ENCODE results near the gene RPS6KA6. TPM values are rescaled to one million over a fixed set of nuclear protein-coding genes. Genes with fewer than 3 reads are reported as not detected.
"Not testable (repeated sequence)": the region's sequence is repeated elsewhere in the genome, so short reads cannot be mapped to it uniquely, and the experiment has no call there.

RPS6KA6 gene
- total RNA-seq, 1 donor from 2014 or later, result 0.39 TPM

DNA sequence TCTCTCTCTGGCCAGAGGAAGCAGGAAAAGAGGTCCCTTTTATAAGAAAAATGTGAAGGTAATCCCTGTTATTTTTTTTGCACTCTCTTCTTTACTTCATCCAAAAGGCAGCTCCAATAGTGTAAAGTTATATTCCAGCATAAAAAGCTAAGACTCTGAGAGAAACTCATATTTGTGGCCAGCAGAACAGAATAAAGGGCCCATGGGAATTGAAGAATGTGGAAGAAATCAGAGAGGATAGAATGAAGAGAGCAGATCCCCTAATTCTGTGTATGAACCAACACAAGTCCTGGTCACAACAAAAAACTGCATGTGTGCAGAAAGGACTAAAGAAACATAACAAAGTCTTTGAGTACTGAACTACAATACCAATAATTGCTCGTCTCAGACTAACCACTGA, 22.3 kb downstream of the RPS6KA6 start:
- DNase-seq (ENCODE audit: low spot score), result no peak

DNA sequence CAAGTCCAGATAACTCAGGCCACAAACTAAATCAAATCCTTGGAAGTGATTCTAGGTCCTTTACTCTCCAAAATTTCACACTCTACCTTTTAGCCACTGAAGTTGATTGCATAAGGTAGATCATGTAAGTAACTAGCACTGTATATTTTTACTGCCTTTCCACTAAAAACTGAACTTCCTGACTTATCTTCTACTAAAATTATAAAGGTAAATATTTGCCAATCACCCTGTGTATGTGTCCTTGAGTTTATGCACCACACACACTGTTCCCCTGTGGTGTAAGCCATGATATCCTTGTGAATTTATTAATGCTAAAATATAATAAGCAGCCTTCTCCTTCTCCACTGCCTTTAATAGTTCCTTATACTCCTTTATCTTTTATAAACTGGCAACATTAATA, 25.6 kb downstream of the RPS6KA6 start:
- DNase-seq (ENCODE audit: low spot score), result no peak

DNA sequence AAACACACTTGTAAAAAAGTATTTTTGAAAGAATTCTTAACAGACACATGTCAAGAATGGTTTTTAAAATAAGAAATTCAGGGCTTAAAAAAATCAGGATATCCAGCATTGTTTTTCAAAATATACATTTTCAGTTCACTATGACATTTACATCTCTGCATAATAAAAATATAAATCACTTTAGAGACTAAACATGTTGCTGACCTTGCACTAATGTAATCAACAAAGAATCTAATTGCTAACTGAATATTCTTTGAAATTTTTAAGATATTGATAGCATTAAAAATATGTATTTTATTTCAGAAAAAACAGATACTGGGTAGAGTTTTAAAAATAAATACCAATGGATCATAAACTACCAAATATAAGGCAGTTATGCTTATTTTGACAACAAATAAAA, 26.4 kb downstream of the RPS6KA6 start:
- no peak for DNase-seq (ENCODE audit: low spot score)

DNA sequence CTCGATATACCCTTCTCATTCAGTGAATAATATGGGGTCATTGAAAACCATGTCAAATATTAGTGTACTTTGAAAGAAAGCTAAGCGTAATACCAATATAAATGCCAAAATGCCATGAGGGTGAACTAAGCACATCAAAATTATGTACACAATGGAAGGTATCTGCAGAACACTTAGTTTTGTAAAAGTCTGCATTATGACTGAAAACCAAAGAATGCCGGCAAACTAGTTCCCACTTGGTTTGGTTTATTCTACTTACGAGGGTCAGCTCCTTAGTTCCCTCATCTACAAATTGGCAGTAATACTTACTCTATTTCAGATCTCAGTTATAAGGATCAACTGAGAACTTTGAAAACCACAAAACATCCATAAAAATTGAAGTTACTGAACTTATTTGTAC, 27.3 kb downstream of the RPS6KA6 start:
- no peak for DNase-seq (ENCODE audit: low spot score)

DNA sequence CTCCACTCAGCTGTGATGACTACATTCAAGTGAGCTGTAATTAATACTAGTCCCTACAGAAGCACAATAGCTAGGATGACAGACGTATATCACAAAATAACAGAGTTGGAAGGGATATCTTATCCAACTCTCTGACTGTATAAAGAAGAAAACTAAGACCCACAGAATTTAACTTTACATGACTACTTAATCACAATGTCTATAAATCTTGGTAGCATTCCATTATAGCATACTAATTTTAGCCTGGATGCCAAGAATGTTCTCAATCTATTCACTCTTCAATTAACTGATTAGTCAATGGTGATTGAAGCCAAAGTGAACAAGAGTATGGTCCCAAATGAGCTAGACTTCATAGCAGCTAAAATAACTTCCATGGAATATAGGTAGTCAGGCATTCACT, 31.2 kb downstream of the RPS6KA6 start:
- no peak for DNase-seq (ENCODE audit: low spot score)

DNA sequence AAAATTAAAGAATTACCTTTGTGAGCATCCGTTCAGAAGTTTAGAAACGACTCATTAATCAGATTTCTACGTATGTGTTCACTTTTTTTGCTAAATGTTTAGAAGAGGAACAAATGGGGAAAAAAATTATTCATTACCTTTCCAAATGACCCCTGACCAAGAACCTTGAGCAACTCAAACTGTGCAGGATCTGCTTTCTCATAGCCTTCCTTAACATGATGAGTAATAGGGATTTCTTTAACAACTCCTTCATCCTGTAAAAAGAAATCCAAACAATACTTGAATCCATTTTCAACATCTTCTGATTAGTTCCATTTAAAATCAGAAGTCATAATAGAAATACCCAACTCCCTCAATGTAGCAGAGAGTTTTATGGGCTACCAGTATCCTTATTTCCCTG, 32.1 kb downstream of the RPS6KA6 start:
- DNase-seq (ENCODE audit: low spot score), result no peak

DNA sequence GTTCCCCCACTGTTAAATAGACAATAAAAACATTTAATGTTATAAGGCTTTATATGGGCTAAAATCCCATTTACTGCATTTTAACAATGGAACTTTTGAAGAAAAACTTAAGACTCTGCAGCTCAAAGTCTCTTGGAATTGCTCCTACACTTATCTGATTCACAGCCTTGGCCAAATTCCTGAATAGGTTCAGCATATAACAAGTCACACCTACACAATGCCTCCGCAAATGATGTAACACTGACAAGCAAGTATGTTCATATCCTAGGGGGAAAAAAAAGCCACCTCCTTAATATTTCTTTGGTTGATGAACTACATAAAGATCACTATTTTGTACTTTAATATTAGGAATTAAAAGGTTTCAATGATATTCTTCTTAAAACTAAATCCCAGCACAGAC, 34.5 kb downstream of the RPS6KA6 start:
- DNase-seq (ENCODE audit: low spot score), result no peak

DNA sequence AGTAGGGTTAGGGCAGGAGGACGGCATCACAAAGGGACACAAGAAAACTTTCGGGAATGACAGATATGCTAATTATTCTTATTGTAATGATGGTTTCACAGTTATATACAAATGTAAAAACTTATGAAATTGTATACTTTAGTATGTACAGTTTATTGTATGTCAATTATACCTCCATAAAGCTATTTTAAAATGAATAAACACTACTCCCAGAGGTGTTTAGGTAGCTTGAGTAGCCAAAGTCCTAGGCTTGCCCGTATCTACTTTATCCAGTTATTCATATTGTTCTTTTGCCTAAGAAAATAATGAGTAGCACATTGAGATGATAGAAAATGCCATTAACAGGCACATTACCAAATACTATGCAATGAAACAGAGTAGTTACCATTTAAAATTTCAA, 43.0 kb downstream of the RPS6KA6 start:
- DNase-seq (ENCODE audit: low spot score), result no peak

DNA sequence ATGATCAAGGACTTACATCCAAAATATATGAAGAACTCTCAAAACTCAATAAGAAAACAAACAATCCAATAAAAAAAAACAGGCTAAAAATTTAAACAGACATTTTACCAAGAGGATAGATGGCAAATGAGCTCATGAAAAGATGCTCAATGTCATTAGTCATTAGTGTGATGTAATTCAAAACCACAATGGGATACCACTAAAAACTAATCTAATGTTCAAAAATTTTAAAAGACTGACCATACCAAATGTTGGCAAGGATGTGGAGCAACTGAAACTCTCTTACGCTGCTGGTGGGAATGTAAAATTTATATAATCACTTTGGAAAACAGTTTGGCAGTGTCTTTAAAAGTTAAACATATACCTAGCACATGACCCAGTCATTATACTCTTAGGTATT, 43.7 kb downstream of the RPS6KA6 start:
- no peak for DNase-seq (ENCODE audit: low spot score)

DNA sequence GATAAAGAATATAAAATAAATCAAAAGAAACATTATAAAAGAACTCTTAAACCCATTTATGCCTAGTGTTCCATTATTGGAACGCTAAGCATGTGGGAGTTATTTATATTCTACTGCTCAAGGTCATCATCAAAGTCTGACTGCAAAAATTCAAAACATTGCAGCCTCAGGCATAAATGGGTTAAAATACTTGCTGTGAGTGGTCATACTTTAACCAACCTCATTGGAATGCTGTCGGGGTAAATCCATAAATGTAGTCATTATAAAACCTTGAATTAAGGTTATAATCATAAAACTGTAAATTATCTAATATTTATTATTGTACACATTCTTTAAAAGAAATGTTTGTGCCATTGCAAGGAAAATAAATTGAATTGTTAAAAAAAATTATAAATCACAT, 55.0 kb downstream of the RPS6KA6 start:
- no peak for DNase-seq (ENCODE audit: low spot score)

DNA sequence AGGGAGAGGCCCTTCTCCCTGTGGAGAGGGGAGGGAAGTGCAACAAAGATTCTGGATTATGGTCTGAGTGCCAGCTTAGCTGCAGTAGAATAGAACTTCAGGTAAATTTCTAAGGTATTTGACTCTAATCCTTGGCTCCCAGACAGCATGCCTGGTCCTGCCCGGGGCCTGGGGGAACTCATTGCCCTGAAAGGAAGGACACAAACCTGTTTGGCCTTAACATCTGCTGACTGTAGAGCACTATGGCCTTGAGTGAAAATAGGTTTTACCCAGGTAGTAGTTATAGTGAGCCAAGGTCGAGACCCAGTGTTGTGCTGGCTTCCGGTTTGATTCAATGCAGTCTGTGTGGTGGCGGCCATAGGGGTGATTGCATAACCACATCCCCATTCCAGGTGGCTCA, 64.4 kb downstream of the RPS6KA6 start:
- no peak for DNase-seq (ENCODE audit: low spot score)

DNA sequence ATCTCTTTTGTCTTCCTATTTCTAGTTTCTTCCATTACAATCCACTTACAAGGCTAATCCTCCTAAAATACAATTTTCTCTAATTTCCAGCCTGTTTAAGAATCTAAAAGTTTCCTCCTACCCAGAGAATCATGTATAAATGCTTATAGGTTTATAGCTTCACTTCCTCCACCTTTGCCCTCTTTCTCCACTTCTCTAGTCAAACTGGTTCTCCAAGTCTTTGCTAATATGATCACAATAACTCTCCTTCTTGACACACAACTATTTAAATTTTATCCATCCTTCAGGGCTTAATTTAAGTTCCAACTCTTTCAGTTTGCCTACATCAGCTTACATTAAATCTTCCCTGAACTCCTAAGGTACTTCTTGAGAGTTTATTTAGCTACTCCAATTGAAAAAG, 69.2 kb downstream of the RPS6KA6 start:
- DNase-seq (ENCODE audit: low spot score), result no peak

DNA sequence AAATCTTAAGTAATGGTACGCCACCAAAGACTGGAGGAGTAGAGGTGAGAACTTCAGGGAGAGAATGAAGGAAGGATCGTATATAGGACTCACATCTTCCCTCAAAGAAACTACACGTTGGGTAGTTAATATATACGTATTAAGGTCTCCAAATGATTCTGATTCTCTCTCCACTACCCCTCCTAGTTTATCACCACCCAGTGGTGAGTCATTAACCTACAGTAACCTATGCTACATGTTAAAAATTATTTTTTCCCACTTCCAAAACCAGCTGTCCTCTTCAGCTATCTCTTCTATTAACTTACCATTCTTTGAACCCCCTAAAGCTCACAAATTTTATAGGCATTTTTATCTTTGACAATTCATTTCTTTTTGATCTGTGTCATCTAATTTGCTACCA, 69.7 kb downstream of the RPS6KA6 start:
- DNase-seq (ENCODE audit: low spot score), result no peak

DNA sequence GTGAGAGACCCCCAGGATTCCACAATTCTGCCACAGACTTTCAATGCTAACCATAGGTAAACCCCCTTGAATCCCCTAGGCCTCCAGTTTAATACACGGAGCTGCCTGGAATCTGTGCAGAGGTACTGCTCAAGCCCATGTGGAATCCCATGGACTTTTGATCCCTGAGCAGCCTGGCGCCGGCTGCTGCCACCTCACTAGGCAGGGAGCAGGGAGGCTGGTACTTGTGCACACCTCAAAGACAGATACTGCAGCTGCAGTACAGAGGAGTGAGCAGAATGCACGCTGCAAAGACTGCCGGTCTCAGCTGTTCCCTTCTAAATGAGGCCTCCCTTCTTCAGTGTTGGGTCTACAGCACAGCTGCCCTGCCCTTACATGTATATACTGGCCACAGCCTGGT, 79.4 kb downstream of the RPS6KA6 start:
- DNase-seq (ENCODE audit: low spot score), result peak; percentile 84

DNA sequence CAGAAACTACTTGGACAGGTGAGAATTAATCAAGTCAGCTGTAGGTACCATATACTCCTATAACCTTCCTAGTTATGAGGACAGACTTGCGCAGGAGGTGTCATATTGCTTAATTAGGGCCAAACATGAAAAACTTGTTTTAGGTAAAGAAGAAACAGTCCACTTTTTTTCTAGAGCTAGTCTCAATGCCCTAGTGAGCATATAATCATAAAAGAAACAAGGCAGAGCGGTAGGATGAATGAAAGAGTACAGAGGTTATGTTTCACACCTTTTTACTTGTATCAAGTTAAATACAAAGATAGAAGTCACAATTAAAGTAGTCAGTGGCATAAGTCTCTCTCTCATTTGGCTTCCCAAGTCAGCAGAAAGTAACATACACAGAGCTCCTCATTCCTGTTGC, 88.9 kb downstream of the RPS6KA6 start:
- DNase-seq (ENCODE audit: low spot score), result no peak

DNA sequence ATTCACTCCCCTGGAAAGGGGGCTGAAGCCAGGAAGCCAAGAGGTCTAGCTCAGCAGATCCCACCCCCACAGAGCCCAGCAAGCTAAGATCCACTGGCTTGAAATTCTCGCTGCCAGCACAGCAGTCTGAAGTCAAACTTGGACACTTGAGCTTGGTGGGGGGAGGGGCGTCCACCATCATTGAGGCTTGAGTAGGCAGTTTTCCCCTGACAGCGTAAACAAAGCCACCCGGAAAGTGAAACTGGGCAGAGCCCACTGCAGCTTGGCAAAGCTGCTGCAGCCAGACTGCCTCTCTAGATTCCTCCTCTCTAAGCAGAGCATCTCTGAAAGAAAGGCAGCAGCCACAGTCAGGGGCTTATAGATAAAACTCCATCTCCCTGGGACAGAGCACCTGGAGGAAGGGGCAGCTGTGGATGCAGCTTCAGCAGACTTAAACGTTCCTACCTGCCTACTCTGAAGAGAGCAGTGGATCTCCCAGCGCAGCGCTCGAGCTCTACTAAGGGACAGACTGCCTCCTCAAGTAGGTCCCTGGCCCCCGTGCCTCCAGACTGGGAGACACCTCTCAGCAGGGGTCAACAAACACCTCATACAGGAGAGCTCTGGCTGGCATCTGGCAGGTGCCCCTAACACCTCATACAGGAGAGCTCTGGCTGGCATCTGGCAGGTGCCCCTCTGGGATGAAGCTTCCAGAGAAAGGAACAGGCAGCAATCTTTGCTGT, 108.4 kb downstream of the RPS6KA6 start:
- not testable (repeated sequence) for DNase-seq (ENCODE audit: low spot score)

DNA sequence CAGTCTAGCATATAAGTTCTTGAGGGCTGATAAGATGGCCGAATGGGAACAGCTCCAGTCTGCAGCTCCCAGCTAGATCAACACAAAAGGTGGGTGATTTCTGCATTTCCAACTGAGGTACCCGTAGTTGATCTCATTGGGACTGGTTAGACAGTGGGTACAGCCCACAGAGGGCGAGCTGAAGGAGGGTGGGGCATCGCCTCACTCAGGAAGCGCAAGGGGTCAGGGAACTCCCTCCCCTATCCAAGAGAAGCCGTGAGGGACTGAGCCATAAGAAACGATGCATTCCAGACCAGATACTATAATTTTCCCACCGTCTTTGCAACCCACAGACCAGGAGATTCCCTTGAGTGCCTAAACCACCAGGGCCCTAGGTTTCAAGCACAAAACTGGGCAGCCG, 109.0 kb downstream of the RPS6KA6 start:
- no peak for DNase-seq (ENCODE audit: low spot score)

DNA sequence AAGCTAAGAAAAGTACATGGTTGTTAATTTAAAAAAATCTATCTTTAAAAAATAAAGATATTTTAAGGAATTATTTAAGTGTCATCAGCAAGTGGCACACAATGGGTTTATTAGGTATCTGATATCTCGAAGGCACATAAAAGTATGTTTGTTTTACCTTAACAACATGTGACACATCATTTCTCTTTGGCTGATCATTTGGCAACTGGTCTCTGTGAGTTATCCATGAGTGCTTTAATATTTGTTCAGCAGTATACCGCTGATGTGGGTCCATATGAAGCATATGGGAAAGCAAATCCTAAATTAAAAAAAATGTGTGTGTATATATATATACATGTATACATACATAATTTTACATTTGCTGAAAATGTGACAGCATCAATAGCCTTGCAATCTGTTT, 123.2 kb downstream of the RPS6KA6 start:
- DNase-seq (ENCODE audit: low spot score), result no peak

DNA sequence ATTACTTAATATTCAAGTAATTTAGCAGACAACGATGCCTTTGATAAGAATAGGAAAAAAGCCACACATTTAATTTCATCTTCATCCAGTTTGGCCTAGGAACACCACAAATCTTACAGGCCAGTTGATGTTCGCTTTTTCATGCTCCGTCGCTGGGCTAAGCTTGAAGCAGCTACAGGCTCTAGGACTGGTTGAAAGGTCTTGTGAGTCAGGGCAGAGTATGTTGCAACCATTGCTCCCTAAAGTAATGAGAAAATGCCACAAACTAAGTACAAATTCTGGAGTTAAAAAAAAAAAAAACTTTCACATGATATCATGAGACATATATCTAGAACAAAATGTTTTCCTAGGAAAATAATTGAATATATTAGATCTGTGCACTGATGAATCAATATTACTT, 123.8 kb downstream of the RPS6KA6 start:
- DNase-seq (ENCODE audit: low spot score), result no peak

DNA sequence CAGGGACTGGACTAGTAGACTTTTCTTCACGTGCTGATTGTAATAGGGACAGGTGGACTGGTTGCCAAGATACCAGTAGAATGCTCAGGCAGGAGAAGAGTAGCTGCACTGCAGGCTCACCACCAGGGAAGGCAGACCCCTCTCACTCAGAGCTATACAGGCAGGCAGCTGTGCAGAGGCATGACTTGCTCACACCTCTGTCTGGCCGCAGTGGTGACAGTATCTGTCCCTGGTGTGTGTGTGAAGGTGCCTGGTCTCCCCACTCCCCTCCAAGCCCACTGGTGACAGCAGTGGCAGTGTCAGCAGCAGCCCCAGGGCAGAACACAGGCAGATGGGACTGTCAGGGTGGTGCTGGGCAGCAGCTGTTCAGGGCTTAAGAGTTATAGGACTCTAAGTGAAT, 140.7 kb downstream of the RPS6KA6 start:
- no peak for DNase-seq (ENCODE audit: low spot score)

DNA sequence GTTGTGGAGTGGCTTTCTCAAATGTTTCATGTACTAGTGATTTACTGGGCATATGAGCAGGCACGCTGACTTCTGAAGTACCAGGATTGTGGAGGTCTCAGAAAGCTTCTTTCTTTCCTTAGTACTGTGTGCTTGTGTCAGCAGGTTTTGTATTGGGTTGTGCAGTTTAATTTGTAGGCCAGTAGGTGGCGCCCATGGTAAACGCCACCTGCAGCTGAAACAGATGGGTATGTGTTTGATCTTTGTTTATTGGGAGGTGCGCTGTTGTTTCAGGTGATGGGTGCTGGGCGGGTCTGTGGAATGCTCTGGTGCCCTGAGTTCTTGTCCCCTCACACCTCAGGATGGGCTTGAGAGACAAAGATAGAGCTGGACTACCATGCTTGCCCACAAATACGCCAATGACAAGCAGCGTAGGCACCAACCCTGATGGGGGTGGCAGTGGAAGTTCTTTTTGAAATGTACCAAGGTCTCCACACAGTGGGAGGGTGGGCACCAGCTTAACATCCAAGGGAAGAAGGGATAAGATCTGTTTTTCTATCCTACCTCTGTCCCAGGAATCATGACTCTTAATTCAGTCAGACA, 141.5 kb downstream of the RPS6KA6 start:
- DNase-seq (ENCODE audit: low spot score), result no peak

DNA sequence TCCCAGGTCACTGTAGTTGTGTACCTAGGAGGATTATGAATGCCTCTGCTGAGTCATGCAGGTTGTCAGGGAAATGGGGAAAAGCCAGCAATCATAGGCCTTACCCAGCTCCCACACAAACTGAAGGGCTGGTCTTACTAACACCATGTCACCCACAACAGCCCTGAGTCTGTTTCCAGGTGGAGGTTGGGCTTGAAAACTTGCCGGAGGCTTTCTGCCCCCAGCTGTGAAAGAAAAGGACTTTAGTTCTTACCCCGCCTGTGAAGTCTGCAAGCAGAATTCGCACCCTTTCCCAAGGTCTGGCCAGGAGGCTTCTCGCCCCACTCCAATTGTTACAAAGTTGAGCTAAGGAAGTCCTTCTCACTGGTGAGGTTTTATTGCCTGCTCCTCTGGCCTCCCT, 143.9 kb downstream of the RPS6KA6 start:
- no peak for DNase-seq (ENCODE audit: low spot score)
